ENCODE results near the gene ZNF532. TPM values are rescaled to one million over a fixed set of nuclear protein-coding genes. Genes with fewer than 3 reads are reported as not detected.

Gene ZNF532
- total and polyA plus RNA-seq, 2 of the 13 experiments (the other 11 are each of a cell fraction or from before 2014, with no cell fraction given) = not detected

- Histone ChIP-seq H3K79me2 (ENCODE audit: insufficient read depth, low read length) (no peaks in the 10 kb centered on the region), H2AFZ (ENCODE audit: low read length) (no peak overlapping the region)
- WGBS (ENCODE audit: low lambda C conversion rate) = 38% methylated on average over 10 of the region's 10 CpGs
- TF ChIP-seq, protein P1, sequence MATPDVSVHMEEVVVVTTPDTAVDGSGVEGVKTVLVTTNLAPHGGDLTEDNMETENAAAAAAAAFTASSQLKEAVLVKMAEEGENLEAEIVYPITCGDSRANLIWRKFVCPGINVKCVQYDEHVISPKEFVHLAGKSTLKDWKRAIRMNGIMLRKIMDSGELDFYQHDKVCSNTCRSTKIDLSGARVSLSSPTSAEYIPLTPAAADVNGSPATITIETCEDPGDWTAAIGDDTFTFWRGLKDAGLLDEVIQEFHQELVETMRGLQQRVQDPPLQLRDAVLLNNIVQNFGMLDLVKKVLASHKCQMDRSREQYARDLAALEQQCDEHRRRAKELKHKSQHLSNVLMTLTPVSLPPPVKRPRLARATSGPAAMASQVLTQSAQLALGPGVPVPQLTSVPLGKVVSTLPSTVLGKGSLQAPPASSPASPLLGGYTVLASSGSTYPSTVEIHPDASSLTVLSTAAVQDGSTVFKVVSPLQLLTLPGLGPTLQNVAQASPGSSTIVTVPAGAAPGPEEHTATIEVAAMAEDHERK (CRISPR knock-in tag; IDR thresholded peaks at IDR 0.05; ENCODE audit: low read depth) = no peak
- TF ChIP-seq, protein P2, sequence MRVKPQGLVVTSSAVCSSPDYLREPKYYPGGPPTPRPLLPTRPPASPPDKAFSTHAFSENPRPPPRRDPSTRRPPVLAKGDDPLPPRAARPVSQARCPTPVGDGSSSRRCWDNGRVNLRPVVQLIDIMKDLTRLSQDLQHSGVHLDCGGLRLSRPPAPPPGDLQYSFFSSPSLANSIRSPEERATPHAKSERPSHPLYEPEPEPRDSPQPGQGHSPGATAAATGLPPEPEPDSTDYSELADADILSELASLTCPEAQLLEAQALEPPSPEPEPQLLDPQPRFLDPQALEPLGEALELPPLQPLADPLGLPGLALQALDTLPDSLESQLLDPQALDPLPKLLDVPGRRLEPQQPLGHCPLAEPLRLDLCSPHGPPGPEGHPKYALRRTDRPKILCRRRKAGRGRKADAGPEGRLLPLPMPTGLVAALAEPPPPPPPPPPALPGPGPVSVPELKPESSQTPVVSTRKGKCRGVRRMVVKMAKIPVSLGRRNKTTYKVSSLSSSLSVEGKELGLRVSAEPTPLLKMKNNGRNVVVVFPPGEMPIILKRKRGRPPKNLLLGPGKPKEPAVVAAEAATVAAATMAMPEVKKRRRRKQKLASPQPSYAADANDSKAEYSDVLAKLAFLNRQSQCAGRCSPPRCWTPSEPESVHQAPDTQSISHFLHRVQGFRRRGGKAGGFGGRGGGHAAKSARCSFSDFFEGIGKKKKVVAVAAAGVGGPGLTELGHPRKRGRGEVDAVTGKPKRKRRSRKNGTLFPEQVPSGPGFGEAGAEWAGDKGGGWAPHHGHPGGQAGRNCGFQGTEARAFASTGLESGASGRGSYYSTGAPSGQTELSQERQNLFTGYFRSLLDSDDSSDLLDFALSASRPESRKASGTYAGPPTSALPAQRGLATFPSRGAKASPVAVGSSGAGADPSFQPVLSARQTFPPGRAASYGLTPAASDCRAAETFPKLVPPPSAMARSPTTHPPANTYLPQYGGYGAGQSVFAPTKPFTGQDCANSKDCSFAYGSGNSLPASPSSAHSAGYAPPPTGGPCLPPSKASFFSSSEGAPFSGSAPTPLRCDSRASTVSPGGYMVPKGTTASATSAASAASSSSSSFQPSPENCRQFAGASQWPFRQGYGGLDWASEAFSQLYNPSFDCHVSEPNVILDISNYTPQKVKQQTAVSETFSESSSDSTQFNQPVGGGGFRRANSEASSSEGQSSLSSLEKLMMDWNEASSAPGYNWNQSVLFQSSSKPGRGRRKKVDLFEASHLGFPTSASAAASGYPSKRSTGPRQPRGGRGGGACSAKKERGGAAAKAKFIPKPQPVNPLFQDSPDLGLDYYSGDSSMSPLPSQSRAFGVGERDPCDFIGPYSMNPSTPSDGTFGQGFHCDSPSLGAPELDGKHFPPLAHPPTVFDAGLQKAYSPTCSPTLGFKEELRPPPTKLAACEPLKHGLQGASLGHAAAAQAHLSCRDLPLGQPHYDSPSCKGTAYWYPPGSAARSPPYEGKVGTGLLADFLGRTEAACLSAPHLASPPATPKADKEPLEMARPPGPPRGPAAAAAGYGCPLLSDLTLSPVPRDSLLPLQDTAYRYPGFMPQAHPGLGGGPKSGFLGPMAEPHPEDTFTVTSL (CRISPR knock-in tag; IDR thresholded peaks at IDR 0.05; ENCODE audit: borderline replicate concordance) = no peak
- TF ChIP-seq ZNF550 (CRISPR knock-in tag; IDR thresholded peaks at IDR 0.05; ENCODE audit: borderline replicate concordance) (no peak), RFX5 (IDR thresholded peaks at IDR 0.05; ENCODE audit: low read depth, low read length) (no peak), ZFP36 (IDR thresholded peaks at IDR 0.05; ENCODE audit: borderline replicate concordance, low read depth, low read length, partially characterized antibody) (no peak), ELF1 (CRISPR knock-in tag; IDR thresholded peaks at IDR 0.05) (no peak), FIP1L1 (IDR thresholded peaks at IDR 0.05; ENCODE audit: borderline replicate concordance, insufficient read depth, low read depth, low read length) (no peak), HDAC1 (CRISPR knock-in tag; IDR thresholded peaks at IDR 0.05) (no peak), SNAI1 (CRISPR knock-in tag; IDR thresholded peaks at IDR 0.05; ENCODE audit: borderline replicate concordance) (no peak), TFAP4 (IDR thresholded peaks at IDR 0.05; ENCODE audit: borderline replicate concordance, low read depth) (no peak), ZSCAN20 (CRISPR knock-in tag; IDR thresholded peaks at IDR 0.05; ENCODE audit: borderline replicate concordance) (no peak), WIZ (CRISPR knock-in tag; IDR thresholded peaks at IDR 0.05) (no peak)
- TF ChIP-seq, protein P3, sequence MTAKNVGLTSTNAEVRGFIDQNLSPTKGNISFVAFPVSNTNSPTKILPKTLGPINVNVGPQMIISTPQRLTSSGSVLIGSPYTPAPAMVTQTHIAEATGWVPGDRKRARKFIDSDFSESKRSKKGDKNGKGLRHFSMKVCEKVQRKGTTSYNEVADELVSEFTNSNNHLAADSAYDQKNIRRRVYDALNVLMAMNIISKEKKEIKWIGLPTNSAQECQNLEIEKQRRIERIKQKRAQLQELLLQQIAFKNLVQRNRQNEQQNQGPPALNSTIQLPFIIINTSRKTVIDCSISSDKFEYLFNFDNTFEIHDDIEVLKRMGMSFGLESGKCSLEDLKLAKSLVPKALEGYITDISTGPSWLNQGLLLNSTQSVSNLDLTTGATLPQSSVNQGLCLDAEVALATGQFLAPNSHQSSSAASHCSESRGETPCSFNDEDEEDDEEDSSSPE (CRISPR knock-in tag; IDR thresholded peaks at IDR 0.05) = no peak
- TF ChIP-seq, protein P4, sequence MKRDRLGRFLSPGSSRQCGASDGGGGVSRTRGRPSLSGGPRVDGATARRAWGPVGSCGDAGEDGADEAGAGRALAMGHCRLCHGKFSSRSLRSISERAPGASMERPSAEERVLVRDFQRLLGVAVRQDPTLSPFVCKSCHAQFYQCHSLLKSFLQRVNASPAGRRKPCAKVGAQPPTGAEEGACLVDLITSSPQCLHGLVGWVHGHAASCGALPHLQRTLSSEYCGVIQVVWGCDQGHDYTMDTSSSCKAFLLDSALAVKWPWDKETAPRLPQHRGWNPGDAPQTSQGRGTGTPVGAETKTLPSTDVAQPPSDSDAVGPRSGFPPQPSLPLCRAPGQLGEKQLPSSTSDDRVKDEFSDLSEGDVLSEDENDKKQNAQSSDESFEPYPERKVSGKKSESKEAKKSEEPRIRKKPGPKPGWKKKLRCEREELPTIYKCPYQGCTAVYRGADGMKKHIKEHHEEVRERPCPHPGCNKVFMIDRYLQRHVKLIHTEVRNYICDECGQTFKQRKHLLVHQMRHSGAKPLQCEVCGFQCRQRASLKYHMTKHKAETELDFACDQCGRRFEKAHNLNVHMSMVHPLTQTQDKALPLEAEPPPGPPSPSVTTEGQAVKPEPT (CRISPR knock-in tag; IDR thresholded peaks at IDR 0.05; ENCODE audit: low read depth) = no peak
Measured at GRCh38 chr18:58922995-58923394, 58.3 kb downstream of the ZNF532 start.

More at GRCh38 chr18:58922995-58923394, 58.3 kb downstream of the ZNF532 start:
- FAIRE-seq (no peak), ATAC-seq (no peak), DNase-seq (ENCODE audit: low spot score) (no peak)
- intact Hi-C loops (cut with micrococcal nuclease; ENCODE audit: unreplicated experiment) = no loop called here
- Histone ChIP-seq H3K4me2 (ENCODE audit: low read depth, low read length) (no peak overlapping the region), H3K27ac (ENCODE audit: extremely low read length, insufficient read depth, low read length) (no peak overlapping the region), H4K20me1 (ENCODE audit: insufficient read depth, low read length) (no peaks in the 10 kb centered on the region), H3K27me3 (ENCODE audit: control insufficient read depth in 1 of 2, insufficient read depth in 2 of 2, low read length in 2 of 2) (peaks cover 4 to 54% of the 10 kb centered on the region in 2 experiments; a peak in 3 of 5 replicates), H3K4me1 (ENCODE audit: insufficient read depth, low read length) (no peaks in the 10 kb centered on the region), H3K4me3 (replicated peaks in 1 of 3; ENCODE audit: insufficient read depth in 1 of 3, low read depth in 2 of 3, low read length in 3 of 3) (no peak overlapping the region), H3K36me3 (replicated peaks in 1 of 2; ENCODE audit: control insufficient read depth in 1 of 2, insufficient read depth in 2 of 2, low read length in 2 of 2) (no peaks in the 10 kb centered on the region), H3K9me3 (ENCODE audit: low read length) (no peaks in the 10 kb centered on the region), H3K9ac (ENCODE audit: insufficient read depth, low read depth, low read length) (no peak overlapping the region)
- no TSS peak for BruUV-seq (replicated peaks)
- in situ Hi-C loops (cut with HindIII; ENCODE audit: extremely low pct_ligation_motif_present, low pct_unique_long_range_greater_than_20kb) = no loop called here
- ChIA-PET CTCF (ENCODE audit: low intra/inter-chr PET ratio, low total read pairs) (no interaction called here), POLR2A (no interaction called here)
